Suprapubic skin (tissue), 4 donors: ENCODE results near the gene F10.

ENCODE experiments used
- CTCF ChIP-seq, 2 donors: fragments of 200-600 bp in 1 of 2; fragments of 450-650 bp in 1 of 2; sonication (generic) in 1 of 2; IDR thresholded peaks; one replicate each; pipeline ENCODE4 v1.5.1; 2016 to 2019; ENCODE audit warnings: antibody characterized with exemption in 2 of 2, mild to moderate bottlenecking in 1 of 2, moderate library complexity in 1 of 2
- EP300 ChIP-seq: sonication (generic); formaldehyde crosslinking; IDR thresholded peaks from one replicate; pipeline ENCODE4 v1.6.1; 2017; ENCODE audit warnings: antibody characterized with exemption
- POLR2A ChIP-seq, 2 donors: fragments of 450-650 bp; IDR thresholded peaks; one replicate each; pipeline ENCODE4 v1.6.1; 2017; ENCODE audit warnings: antibody characterized with exemption in 2 of 2, mild to moderate bottlenecking in 2 of 2, moderate library complexity in 2 of 2
- POLR2AphosphoS5 ChIP-seq, 3 donors: sonication (generic); formaldehyde crosslinking; IDR thresholded peaks; one replicate each; pipeline ENCODE4 v1.6.1; 2017; ENCODE audit warnings: antibody characterized with exemption in 3 of 3

GRCh38 chr13:113168211-113168610 is 45.6 kb downstream of the F10 start:
- TF ChIP-seq CTCF (IDR thresholded peaks at IDR 0.05) (no peak), POLR2AphosphoS5 (IDR thresholded peaks at IDR 0.05) (no peak), EP300 (no peak), POLR2A (IDR thresholded peaks at IDR 0.05) (no peak)
